Transverse colon (tissue), 4 donors: ENCODE data around the gene CAMTA1. TPM values are rescaled to one million over a fixed set of nuclear protein-coding genes. Genes with fewer than 3 reads are reported as not detected.

ENCODE experiments used
- DNase-seq: peaks from one replicate; pipeline ENCODE4 v3.0.0-alpha.2; 2019
- H3K27ac ChIP-seq, 4 donors: fragments of 200-600 bp; sonication (generic); 2 replicates each; pipeline ENCODE4 v1.5.1; 2016 to 2018; ENCODE audit warnings: inconsistent platforms in 4 of 4
- H3K27me3 ChIP-seq: fragments of 200-600 bp; sonication (generic); 2 replicates; pipeline ENCODE4 v1.5.1; 2017; ENCODE audit warnings: inconsistent platforms
- H3K36me3 ChIP-seq, 4 donors: fragments of 200-600 bp; sonication (generic); 2 replicates each; pipeline ENCODE4 v1.5.1; 2017 to 2019; ENCODE audit warnings: inconsistent platforms in 4 of 4
- H3K4me1 ChIP-seq, 4 donors: fragments of 200-600 bp; sonication (generic); 2 replicates each; pipeline ENCODE4 v1.5.1; 2017 to 2020; ENCODE audit warnings: inconsistent platforms in 4 of 4
- H3K4me3 ChIP-seq, 4 donors: fragments of 200-600 bp; sonication (generic); 1 replicate in 1 of 4; 2 replicates in 3 of 4; pipeline versions ENCODE4 v1.5.1 to v1.6.1; 2017 to 2019; ENCODE audit warnings: inconsistent platforms in 4 of 4
- H3K9me3 ChIP-seq, 2 donors: fragments of 200-600 bp; sonication (generic); 2 replicates each; pipeline ENCODE4 v1.5.1; 2017 to 2019; ENCODE audit warnings: inconsistent platforms in 2 of 2
- EP300 ChIP-seq: sonication (generic); formaldehyde crosslinking; IDR thresholded peaks from one replicate; pipeline ENCODE4 v1.6.1; 2017; ENCODE audit warnings: antibody characterized with exemption, low read depth
- POLR2A ChIP-seq: fragments of 450-650 bp; IDR thresholded peaks from one replicate; pipeline ENCODE4 v1.6.1; 2016; ENCODE audit warnings: antibody characterized with exemption, mild to moderate bottlenecking, moderate library complexity
- POLR2AphosphoS5 ChIP-seq, 3 donors: sonication (generic); formaldehyde crosslinking; IDR thresholded peaks; one replicate each; pipeline ENCODE4 v1.6.1; 2016; ENCODE audit warnings: antibody characterized with exemption in 3 of 3
- WGBS, 2 donors: methylation state at CpG; one replicate each; pipeline ENCODE4 v1.1.5; 2018; ENCODE audit warnings: low coverage in 1 of 2; 5-methylcytosine and 5-hydroxymethylcytosine counted together
- in situ Hi-C, 4 donors: fragments of 200-750 bp; cut with MboI; loops; one replicate each; pipeline versions ENCODE4 v1.15.0 to v1.15.1; 2017; ENCODE audit warnings: low sequenced_read_pairs in 3 of 4, low pct_ligation_motif_present in 1 of 4, low pct_unique_long_range_greater_than_20kb in 1 of 4
- intact Hi-C: fragments of 100-400 bp; cut with DNase I; formaldehyde crosslinking; loops from one replicate; pipeline ENCODE4 v1.15.1; 2023; ENCODE audit warnings: low total_unique reads
- total RNA-seq, 4 donors: library from RNA; depleted of rRNA; stranded (reverse); fragments of >200 nt; gene quantifications; one replicate each; pipeline ENCODE4 v1.1.0, GENCODE V29; 2016
- TF ChIP-seq, protein P1 (sequence below), 5 experiments: fragments of 200-600 bp in 3 of 5; fragments of 450-650 bp in 2 of 5; sonication (generic) in 3 of 5; IDR thresholded peaks; 1 replicate in 2 of 5; 2 replicates in 3 of 5; pipeline ENCODE4 v1.5.1; 2016 to 2017; ENCODE audit warnings: antibody characterized with exemption in 5 of 5, inconsistent platforms in 3 of 5, mild to moderate bottlenecking in 2 of 5, moderate library complexity in 1 of 5

The CAMTA1 gene
- total RNA-seq, 4 donors from 2014 or later: 93.8 to 268 (median 130) TPM

DNA sequence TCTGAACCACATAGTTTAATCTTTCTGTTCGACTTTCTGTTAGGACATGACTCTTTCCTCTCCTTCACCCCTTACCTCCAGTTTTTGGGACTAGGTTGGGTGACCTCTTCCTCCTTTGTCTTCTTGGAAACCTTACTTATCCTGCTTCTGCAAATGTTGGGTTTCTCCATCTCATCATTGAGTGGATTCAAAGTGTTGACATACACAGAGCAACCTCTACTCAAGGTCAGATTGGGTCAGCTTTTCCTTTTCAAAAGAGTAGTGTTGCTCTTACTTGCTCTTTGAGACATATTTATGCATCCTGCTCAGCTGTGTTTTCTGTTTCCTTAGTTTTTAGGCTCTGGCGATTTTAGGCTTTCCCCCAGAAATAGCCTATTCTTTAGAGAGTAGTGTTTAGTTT lies 3.7 kb downstream of the CAMTA1 start:
- H3K4me3 ChIP-seq: no peak overlapping the region
- 67 to 84% methylated on average over 2 of the region's 2 CpGs for whole genome bisulfite sequencing, 2 donors
- no peak overlapping the region for H3K27ac ChIP-seq
- in situ Hi-C loops: no loop called here
- H3K4me1 ChIP-seq: peaks cover 4 to 20% (median 13%) of the 10 kb centered on the region in 4 donors
- DNase-seq: no peak
- intact Hi-C loops: loop anchor here (1.0 kb wide), 1 partner anchor 33 kb away; no protein-coding TSS in a partner anchor
- H3K9me3 ChIP-seq: no peaks in the 10 kb centered on the region
- no peaks in the 10 kb centered on the region for H3K27me3 ChIP-seq
- no peak for TF ChIP-seq POLR2AphosphoS5 (IDR thresholded peaks at IDR 0.05)
- TF ChIP-seq EP300: no peak
- TF ChIP-seq, protein P1, sequence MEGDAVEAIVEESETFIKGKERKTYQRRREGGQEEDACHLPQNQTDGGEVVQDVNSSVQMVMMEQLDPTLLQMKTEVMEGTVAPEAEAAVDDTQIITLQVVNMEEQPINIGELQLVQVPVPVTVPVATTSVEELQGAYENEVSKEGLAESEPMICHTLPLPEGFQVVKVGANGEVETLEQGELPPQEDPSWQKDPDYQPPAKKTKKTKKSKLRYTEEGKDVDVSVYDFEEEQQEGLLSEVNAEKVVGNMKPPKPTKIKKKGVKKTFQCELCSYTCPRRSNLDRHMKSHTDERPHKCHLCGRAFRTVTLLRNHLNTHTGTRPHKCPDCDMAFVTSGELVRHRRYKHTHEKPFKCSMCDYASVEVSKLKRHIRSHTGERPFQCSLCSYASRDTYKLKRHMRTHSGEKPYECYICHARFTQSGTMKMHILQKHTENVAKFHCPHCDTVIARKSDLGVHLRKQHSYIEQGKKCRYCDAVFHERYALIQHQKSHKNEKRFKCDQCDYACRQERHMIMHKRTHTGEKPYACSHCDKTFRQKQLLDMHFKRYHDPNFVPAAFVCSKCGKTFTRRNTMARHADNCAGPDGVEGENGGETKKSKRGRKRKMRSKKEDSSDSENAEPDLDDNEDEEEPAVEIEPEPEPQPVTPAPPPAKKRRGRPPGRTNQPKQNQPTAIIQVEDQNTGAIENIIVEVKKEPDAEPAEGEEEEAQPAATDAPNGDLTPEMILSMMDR (IDR thresholded peaks at IDR 0.05): no peak
- no peak for TF ChIP-seq POLR2A
- H3K36me3 ChIP-seq: no peaks in the 10 kb centered on the region

DNA sequence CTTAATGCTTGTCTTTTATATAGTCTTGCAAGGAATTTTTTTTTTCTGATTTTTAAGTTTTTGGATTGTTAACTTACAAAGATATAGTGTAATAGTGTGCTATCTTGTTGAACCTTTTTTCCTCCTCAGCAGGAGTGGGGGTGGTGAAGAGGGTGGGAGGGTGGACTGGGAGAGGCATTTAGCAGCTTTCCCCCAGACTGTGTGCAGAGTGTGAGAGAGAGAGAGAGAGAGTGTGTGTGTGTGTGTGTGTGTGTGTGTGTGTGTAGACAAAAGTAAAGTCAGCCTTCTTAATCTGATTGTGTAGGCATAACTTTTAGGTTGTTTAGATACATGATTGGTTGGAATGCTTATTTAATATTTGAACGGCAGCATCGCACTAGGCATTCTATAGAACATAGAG lies 4.9 kb downstream of the CAMTA1 start:
- H3K36me3 ChIP-seq: no peaks in the 10 kb centered on the region
- no peak for DNase-seq
- no peak overlapping the region for H3K4me3 ChIP-seq
- WGBS, 2 donors: 90 to 95% methylated on average over 2 of the region's 2 CpGs
- no peaks in the 10 kb centered on the region for H3K9me3 ChIP-seq
- no peak for TF ChIP-seq POLR2A
- no peak for TF ChIP-seq EP300
- TF ChIP-seq POLR2AphosphoS5 (IDR thresholded peaks at IDR 0.05): no peak
- TF ChIP-seq, protein P1 (IDR thresholded peaks at IDR 0.05): no peak
- intact Hi-C loops: loop anchor here (5.0 kb wide), 1 partner anchor 857 kb away; no protein-coding TSS in a partner anchor
- no peak overlapping the region for H3K27ac ChIP-seq
- peaks cover 4 to 26% (median 13%) of the 10 kb centered on the region in 4 donors for H3K4me1 ChIP-seq
- H3K27me3 ChIP-seq: no peaks in the 10 kb centered on the region
- in situ Hi-C loops: loop anchor here in 1 of 4 donors (10.0 kb wide), 1 partner anchor 95 kb away; no protein-coding TSS in a partner anchor

DNA sequence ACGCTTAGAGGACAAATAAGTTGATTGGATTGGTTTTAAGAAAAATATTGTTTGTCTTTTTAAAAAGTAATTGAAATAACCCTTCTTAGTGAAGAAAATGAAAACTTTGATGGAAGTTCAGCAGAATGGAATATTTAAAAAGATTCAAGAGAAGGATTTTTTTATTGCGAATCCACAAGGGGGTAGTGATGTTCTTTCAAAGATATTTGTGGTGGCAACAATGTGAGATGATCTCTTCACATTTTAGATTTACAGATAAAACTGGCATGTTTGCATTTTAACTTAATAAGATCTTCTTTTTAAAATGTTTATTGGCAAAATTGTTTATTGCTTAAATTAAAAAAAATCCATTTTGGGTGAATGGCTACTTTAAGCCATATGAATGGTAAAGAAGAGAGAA lies 8.9 kb downstream of the CAMTA1 start:
- intact Hi-C loops (loop anchor here (5.0 kb wide), 1 partner anchor 853 kb away; no protein-coding TSS in a partner anchor), in situ Hi-C loops (loop anchor here in 1 of 4 donors (10.0 kb wide), 1 partner anchor 91 kb away; no protein-coding TSS in a partner anchor)
- DNase-seq: no peak

DNA sequence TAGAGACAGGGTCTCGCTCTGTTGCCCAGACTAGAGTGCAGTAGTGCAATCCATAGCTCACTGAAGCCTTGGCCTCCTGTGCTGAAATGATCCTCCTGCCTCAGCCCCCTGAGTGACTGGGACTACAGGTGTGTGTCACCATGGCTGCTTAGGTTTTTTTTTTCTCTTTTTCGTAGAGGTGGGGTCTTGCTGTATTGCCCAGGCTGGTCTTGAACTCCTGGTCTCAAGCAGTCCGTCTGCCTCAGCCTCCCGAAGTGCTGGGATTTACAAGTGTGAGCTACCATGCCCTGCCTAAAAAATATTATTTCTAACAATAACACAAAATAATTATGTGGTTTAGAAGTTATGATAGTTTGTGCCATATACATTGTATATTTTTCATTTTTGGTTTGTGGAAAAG lies 9.9 kb downstream of the CAMTA1 start:
- TF ChIP-seq EP300 (no peak), POLR2A (no peak), POLR2AphosphoS5 (IDR thresholded peaks at IDR 0.05) (no peak)
- TF ChIP-seq, protein P1 (IDR thresholded peaks at IDR 0.05): no peak
- Histone ChIP-seq H3K4me3 (no peak overlapping the region), H3K27ac (peak overlapping the region in 1 of 4 donors; percentile 26), H3K36me3 (no peaks in the 10 kb centered on the region), H3K9me3 (no peaks in the 10 kb centered on the region), H3K4me1 (peaks cover 0 to 38% (median 5%) of the 10 kb centered on the region in 4 donors), H3K27me3 (no peaks in the 10 kb centered on the region)
- WGBS, 2 donors: 89 to 92% methylated on average over 4 of the region's 4 CpGs
- in situ Hi-C loops: loop anchor here in 1 of 4 donors (10.0 kb wide), 1 partner anchor 90 kb away; no protein-coding TSS in a partner anchor
- DNase-seq: no peak
- intact Hi-C loops: no loop called here

More for the DNA sequence above, 8.9 kb downstream of the CAMTA1 start:
- 65 to 68% methylated on average over 2 of the region's 2 CpGs for WGBS, 2 donors
- Histone ChIP-seq H3K27ac (no peak overlapping the region), H3K9me3 (no peaks in the 10 kb centered on the region), H3K4me1 (peaks cover 0 to 30% (median 2%) of the 10 kb centered on the region in 4 donors), H3K36me3 (no peaks in the 10 kb centered on the region), H3K4me3 (no peak overlapping the region), H3K27me3 (no peaks in the 10 kb centered on the region)
- TF ChIP-seq, protein P1 (IDR thresholded peaks at IDR 0.05): peak; percentile 35 to 52 (median 42)
- no peak for TF ChIP-seq EP300
- no peak for TF ChIP-seq POLR2AphosphoS5 (IDR thresholded peaks at IDR 0.05)
